Central memory CD8-positive, alpha-beta T cell (primary cell): ENCODE data around the gene SLC15A5.

Experiments used
- ATAC-seq: fragments of 150-1000 bp; cut with Tn5 transposase; replicated peaks from 2 replicates; pipeline ENCODE4 v1.10.0; 2022; ENCODE audit warnings: mild to moderate bottlenecking, moderate FRiP score, moderate number of reproducible peaks; ENCODE audit not compliant: poor library complexity, severe bottlenecking; ENCODE audit errors: extremely low read depth
- DNase-seq, 2 donors: peaks; one replicate each; pipeline ENCODE4 v3.0.0; 2021; ENCODE audit warnings: low spot score in 2 of 2
- H3K27ac Mint-ChIP-seq: one replicate; pipeline ENCODE4 v1.8.0; 2022; ENCODE audit warnings: low read depth, mild to moderate bottlenecking, moderate library complexity, mixed read lengths
- H3K27me3 Mint-ChIP-seq: one replicate; pipeline ENCODE4 v1.8.0; 2022; ENCODE audit warnings: mixed read lengths
- H3K36me3 Mint-ChIP-seq: one replicate; pipeline ENCODE4 v1.8.0; 2022; ENCODE audit warnings: mild to moderate bottlenecking, moderate library complexity, mixed read lengths; ENCODE audit not compliant: insufficient read depth
- H3K4me1 Mint-ChIP-seq: one replicate; pipeline ENCODE4 v1.8.0; 2022; ENCODE audit warnings: mixed read lengths
- H3K4me3 Mint-ChIP-seq: one replicate; pipeline ENCODE4 v1.8.0; 2022; ENCODE audit warnings: mild to moderate bottlenecking, moderate library complexity, mixed read lengths
- H3K9me3 Mint-ChIP-seq: one replicate; pipeline ENCODE4 v1.8.0; 2022; ENCODE audit warnings: mixed read lengths

The SLC15A5 gene

DNA sequence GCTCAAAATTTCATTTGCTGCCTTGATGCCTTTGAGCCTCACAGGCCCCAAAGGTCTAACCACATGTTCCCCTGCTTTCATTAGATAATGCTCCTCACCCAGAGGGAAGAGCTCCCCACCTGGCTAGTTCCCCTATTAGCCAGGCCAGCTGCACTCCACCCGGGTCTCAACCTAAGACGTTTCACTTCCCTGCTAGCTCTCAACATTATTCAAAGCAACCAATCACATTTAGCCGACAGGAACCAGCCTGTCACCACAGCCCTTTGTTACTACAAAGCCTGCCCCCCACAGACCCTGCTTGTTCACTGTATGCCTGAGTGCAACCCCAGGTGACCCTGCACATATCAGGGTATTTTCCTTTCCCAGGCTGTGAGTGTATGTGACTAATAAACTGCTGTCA is 78.6 kb downstream of the SLC15A5 start:
- Mint-ChIP-seq H3K4me3 (no peak overlapping the region), H3K27me3 (no peaks in the 10 kb centered on the region), H3K36me3 (no peaks in the 10 kb centered on the region), H3K4me1 (no peaks in the 10 kb centered on the region), H3K9me3 (peaks cover 13% of the 10 kb centered on the region), H3K27ac (no peak overlapping the region)
- ATAC-seq (peak; percentile 43), DNase-seq (no peak)

DNA sequence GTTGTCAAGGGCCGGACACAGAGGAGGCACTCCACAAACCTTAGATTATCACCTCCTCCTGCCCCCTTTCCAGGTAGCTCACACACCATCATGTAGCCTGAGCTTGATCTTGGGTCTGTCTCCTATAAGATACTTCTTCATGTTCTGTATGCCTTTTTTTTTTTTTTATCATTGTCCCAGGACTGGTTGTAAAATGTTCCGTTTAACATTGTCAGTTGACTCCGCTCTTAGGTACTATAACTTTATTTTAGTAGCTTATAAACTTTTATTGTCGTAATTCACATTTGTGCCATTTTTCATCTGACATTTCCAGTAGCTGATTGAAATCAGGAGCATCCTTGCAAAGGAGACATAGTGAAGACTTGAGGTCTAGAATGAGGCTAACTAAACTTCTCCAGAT is 79.9 kb downstream of the SLC15A5 start:
- H3K4me3 Mint-ChIP-seq, result no peak overlapping the region
- peaks cover 15% of the 10 kb centered on the region for H3K9me3 Mint-ChIP-seq
- no peak for ATAC-seq

DNA sequence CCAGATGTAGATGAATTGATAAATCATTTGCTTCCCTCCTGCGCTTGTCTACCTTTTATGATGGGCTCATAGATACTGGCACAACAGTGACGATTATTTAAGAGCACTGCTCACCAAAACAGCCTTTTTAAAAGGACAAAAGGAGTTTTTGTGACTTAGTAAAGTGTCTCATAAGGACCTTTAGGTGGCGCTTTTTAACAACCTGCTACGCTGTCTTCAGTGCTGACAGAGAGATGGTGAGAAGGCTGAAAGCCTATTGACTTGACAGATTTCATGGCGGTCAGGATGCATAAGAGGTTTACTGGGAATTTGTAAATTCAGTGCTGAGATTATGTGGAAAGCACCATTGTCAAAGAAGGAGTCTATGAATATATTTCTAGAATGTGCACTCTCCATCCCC is 87.6 kb downstream of the SLC15A5 start:
- Mint-ChIP-seq H3K4me1 (no peaks in the 10 kb centered on the region), H3K27me3 (no peaks in the 10 kb centered on the region), H3K27ac (no peak overlapping the region), H3K36me3 (no peaks in the 10 kb centered on the region), H3K4me3 (no peak overlapping the region), H3K9me3 (peaks cover 6% of the 10 kb centered on the region)
- no peak for DNase-seq
- no peak for ATAC-seq

More for the DNA sequence above, 79.9 kb downstream of the SLC15A5 start:
- no peaks in the 10 kb centered on the region for H3K4me1 Mint-ChIP-seq
- no peak overlapping the region for H3K27ac Mint-ChIP-seq
- DNase-seq, result no peak
- H3K36me3 Mint-ChIP-seq, result no peaks in the 10 kb centered on the region
- no peaks in the 10 kb centered on the region for H3K27me3 Mint-ChIP-seq

DNA sequence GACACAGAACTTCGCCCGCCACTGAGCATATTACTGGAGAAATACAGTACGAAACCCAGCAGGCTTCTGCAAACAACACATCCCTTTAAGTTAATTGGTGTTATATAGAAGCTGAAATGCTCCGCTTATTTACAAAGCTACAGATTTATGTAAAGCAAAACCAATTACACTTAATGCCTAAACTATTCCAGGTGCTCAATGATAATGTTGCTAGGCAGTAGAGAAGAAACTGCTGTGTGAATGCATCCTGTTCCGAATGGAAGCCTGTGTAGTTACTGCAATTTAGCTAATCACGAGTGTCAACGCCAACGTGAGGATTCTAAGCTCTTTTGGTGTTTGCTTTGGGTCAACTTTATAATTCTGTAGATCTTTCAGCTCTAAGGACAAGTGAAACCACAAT is 89.8 kb downstream of the SLC15A5 start:
- no peak overlapping the region for H3K4me3 Mint-ChIP-seq
- ATAC-seq, result no peak
- no peaks in the 10 kb centered on the region for H3K36me3 Mint-ChIP-seq
- no peak for DNase-seq
- no peak overlapping the region for H3K27ac Mint-ChIP-seq
- H3K27me3 Mint-ChIP-seq, result no peaks in the 10 kb centered on the region
- H3K4me1 Mint-ChIP-seq, result no peaks in the 10 kb centered on the region
- peaks cover 10% of the 10 kb centered on the region for H3K9me3 Mint-ChIP-seq

DNA sequence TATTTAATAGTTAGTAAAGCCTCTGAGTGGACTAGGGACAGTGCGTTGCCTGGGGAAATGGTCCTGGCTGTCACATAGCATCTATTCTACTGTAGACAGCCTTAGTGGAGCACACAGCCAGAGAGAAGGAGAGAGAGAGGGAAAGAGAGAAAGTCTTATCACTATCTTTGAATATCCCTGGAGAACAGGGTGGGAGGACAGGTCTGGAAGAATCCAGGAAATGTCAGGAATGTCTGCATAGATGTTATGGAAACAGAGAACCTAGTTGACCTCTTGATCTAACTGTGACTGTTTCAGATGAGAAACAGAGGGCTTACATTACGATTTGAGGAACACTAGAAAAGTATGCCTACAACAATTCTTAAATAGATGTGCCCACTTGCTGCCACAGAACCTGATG is 92.8 kb downstream of the SLC15A5 start:
- H3K27ac Mint-ChIP-seq, result no peak overlapping the region
- H3K36me3 Mint-ChIP-seq, result no peaks in the 10 kb centered on the region
- no peak for DNase-seq
- H3K4me3 Mint-ChIP-seq, result no peak overlapping the region
- H3K27me3 Mint-ChIP-seq, result no peaks in the 10 kb centered on the region
- H3K9me3 Mint-ChIP-seq, result peaks cover 10% of the 10 kb centered on the region
- no peaks in the 10 kb centered on the region for H3K4me1 Mint-ChIP-seq
- ATAC-seq, result no peak

DNA sequence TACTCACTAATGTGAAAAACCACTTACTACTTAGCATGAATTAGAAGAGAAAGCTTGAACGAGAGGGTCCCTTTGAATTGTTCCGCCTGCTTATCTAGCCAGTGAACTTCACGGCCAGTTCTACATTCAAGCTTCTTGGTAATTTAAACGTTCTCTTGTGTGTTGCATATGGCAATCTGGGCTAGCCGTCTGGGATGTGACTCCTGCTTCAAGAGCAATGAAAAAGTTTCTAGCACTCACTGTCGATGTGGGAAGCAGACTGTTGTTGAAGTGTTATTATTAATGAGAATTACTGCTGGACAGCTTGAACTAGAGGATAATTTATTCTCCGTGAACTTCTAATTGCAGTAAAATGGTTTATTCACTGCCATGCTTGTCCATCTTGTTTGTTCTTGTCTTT is 93.9 kb downstream of the SLC15A5 start:
- Mint-ChIP-seq H3K4me3 (no peak overlapping the region), H3K27ac (no peak overlapping the region), H3K36me3 (no peaks in the 10 kb centered on the region), H3K27me3 (no peaks in the 10 kb centered on the region), H3K4me1 (no peaks in the 10 kb centered on the region), H3K9me3 (peaks cover 11% of the 10 kb centered on the region)
- no peak for DNase-seq
- ATAC-seq, result no peak

DNA sequence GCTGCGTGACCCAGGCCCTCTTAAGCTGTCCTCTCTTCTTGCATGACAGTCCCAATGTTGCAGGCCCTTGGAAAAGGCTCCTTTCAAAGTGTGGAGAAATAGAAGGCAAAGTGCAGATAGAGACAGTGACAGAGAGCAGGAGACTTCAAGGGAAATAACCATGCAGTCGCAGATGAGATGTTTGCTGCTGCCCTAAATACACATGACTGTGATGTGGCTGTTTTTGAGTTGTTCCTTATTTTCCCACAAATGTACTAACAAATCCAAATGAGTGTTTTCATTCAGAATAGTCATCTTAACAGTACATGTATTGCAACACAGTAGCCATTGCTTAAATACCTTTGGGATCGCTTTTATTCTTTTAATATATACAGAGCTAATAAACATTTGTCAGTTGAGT is 101.6 kb downstream of the SLC15A5 start:
- Mint-ChIP-seq H3K36me3 (no peaks in the 10 kb centered on the region), H3K27me3 (no peaks in the 10 kb centered on the region), H3K4me1 (no peaks in the 10 kb centered on the region), H3K27ac (no peak overlapping the region), H3K9me3 (peaks cover 15% of the 10 kb centered on the region), H3K4me3 (no peak overlapping the region)
- DNase-seq, result no peak
- no peak for ATAC-seq

DNA sequence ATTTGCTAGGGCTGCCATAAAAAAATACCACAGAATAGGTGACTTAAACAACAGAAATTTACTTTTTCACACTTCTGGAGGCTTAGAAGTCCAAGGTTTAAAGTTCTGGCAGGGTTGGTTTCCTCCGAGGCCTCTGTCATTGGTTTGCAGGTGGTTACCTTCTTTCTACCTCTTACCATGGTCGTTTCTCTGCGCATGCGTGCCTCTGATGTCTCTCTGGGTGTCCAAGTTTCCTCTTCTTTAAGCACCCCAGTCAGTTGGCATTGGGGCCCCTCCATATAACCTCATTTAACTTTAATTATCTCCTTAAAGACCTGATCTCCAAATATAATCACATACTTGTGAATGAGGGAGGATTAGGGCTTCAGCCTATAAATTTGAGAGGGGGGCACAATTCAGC is 103.2 kb downstream of the SLC15A5 start:
- H3K4me3 Mint-ChIP-seq, result no peak overlapping the region
- ATAC-seq (no peak), DNase-seq (no peak)
- peaks cover 10% of the 10 kb centered on the region for H3K9me3 Mint-ChIP-seq
- no peaks in the 10 kb centered on the region for H3K27me3 Mint-ChIP-seq
- no peaks in the 10 kb centered on the region for H3K36me3 Mint-ChIP-seq
- H3K4me1 Mint-ChIP-seq, result no peaks in the 10 kb centered on the region
- H3K27ac Mint-ChIP-seq, result no peak overlapping the region

DNA sequence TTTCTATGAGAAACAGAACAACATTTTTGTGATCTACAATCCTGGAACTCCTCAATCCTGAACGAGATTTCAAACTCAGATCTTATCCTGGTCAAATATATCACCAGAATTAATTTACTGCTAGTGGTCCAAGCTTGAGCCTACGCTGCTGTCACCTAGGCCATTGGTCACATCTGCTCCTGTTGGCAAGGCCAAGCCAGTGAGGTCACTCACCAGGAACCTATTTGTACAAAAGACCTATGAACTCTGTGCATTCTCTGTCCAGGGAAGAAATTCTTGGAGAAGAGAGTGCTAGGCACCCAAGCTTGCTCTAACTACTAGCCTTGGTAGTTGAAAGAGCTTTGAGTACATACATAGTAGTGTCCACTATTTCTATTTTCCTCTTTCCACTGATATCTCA is 106.1 kb downstream of the SLC15A5 start:
- Mint-ChIP-seq H3K27me3 (no peaks in the 10 kb centered on the region), H3K36me3 (no peaks in the 10 kb centered on the region), H3K9me3 (no peaks in the 10 kb centered on the region), H3K4me3 (no peak overlapping the region), H3K4me1 (no peaks in the 10 kb centered on the region), H3K27ac (no peak overlapping the region)
- DNase-seq (no peak), ATAC-seq (no peak)

DNA sequence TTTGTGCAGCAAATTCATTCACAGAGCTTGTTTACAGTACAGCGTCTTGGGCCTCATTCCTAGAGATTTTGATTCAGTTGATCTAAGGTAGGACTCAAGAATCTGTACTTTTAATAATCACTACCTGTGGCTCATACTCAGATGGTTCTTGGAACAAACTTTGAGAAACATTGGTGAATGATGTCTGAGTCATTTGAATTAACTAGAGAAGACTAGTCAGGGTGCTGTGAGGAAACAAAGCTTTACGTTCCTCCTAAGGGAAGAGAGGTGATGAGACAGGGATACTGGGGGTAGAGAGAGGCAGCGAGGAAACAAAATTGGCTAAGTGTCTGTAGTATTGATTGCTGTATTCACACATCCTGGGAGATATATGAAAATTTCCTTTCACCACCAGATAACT is 109.4 kb downstream of the SLC15A5 start:
- H3K27me3 Mint-ChIP-seq, result no peaks in the 10 kb centered on the region
- ATAC-seq, result no peak
- H3K4me1 Mint-ChIP-seq, result no peaks in the 10 kb centered on the region
- no peaks in the 10 kb centered on the region for H3K9me3 Mint-ChIP-seq
- no peak overlapping the region for H3K27ac Mint-ChIP-seq
- no peaks in the 10 kb centered on the region for H3K36me3 Mint-ChIP-seq
- H3K4me3 Mint-ChIP-seq, result no peak overlapping the region
- no peak for DNase-seq

DNA sequence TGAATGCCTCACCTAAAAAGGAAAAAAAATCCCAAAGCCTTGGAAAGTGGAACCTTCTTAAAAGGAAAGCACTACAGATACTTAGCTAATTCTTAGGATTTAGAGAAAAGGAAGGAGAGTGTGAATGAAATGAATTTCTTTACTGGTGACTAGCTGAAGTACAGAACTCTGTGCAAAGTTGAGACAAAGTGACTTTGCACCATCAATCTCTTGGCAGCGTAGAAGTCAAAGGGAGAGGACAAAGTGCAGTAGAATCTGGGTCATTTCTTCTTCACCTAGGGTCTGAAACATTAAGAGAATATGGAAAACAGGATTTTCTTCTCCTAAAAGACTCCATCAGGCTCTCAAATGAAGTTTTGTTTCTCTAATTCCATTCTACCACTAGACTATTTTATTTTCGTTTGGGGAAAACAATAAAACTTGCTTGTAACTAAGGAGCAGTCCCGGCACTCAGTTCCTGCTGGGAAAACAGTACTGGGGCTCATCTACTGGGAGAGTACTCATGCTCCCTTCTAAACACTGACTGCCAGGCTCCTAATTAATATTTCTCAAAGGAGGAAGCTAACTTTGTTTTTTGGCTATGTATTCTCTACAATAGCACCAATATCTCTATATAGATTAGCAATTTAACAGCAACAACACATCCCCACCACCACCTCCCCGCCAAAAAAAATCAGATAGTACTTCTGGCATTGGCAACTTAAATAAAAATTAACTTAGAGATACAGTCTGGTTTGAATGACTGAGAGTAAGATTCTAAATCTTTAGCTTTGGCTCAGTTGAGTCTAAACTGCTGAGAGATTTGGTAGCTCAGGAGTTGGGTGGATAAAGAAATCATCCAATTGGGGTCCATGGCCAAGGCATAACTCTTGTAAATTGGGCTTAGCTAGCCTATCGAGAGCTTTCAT is 110.7 kb downstream of the SLC15A5 start:
- Mint-ChIP-seq H3K4me1 (no peaks in the 10 kb centered on the region), H3K4me3 (no peak overlapping the region), H3K9me3 (no peaks in the 10 kb centered on the region), H3K27ac (no peak overlapping the region), H3K27me3 (no peaks in the 10 kb centered on the region), H3K36me3 (no peaks in the 10 kb centered on the region)
- no peak for ATAC-seq
- DNase-seq, result no peak

DNA sequence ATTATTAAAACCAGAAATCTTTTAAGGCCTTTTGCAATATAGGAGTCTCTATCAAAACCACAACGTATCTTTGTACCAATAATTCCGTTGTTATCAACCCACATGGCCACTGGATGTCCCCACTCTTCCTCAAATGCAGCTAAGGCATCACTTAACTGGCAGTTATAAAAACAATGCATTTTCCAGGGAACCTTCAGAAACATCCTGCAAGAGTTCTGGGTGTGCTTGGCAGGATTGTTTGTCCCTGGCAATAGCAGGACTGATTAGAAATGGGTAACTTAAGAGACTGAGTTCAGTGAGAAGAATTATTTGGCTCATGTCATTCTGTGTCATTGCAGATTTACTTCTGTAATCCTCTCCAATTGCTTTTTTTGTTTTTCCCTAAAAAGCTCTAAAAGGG is 112.0 kb downstream of the SLC15A5 start:
- Mint-ChIP-seq H3K9me3 (no peaks in the 10 kb centered on the region), H3K27ac (no peak overlapping the region), H3K4me1 (no peaks in the 10 kb centered on the region), H3K27me3 (no peaks in the 10 kb centered on the region), H3K4me3 (no peak overlapping the region), H3K36me3 (no peaks in the 10 kb centered on the region)
- no peak for ATAC-seq
- DNase-seq, result no peak

DNA sequence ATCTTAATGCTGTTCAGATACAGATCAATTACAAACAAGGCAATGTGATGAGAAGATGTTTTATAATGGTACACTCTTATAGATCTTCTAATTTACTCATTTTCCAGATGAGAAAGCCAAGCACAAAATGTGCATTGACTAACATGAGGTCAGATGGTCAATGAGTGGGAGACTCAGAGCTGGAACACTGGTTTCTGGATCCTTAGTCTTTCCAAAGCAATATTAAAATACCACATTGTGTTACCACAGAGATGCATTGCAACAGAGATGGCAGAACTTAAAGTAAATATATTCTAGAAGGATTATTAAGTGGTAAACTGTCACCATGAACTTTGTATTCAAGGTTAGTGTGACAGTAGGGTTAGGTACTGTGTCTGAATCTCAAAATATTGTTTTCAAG is 113.6 kb downstream of the SLC15A5 start:
- Mint-ChIP-seq H3K36me3 (no peaks in the 10 kb centered on the region), H3K4me3 (no peak overlapping the region), H3K27me3 (no peaks in the 10 kb centered on the region), H3K9me3 (no peaks in the 10 kb centered on the region), H3K27ac (no peak overlapping the region), H3K4me1 (no peaks in the 10 kb centered on the region)
- ATAC-seq (no peak), DNase-seq (no peak)
